ENCODE results near the gene ANKS1A. TPM values are rescaled to one million over a fixed set of nuclear protein-coding genes. Genes with fewer than 3 reads are reported as not detected.
"Not testable (repeated sequence)": the region's sequence is repeated elsewhere in the genome, so short reads cannot be mapped to it uniquely, and the experiment has no call there.

The ANKS1A gene
- total RNA-seq, 2 donors from 2014 or later, result 12.2 to 15.0 TPM

GRCh38 chr6:34897130-34897529 is 8.1 kb downstream of the ANKS1A start:
- DNase-seq (ENCODE audit: low spot score) (no peak), ATAC-seq (no peak)
- Mint-ChIP-seq H3K27ac (no peak overlapping the region), H3K4me3 (no peak overlapping the region), H3K27me3 (no peaks in the 10 kb centered on the region), H3K4me1 (ENCODE audit: low read depth in 2 of 2) (peaks cover 10 to 12% of the 10 kb centered on the region in 2 donors), H3K36me3 (no peaks in the 10 kb centered on the region), H3K9me3 (no peaks in the 10 kb centered on the region)

- Mint-ChIP-seq H3K9me3 (no peaks in the 10 kb centered on the region), H3K4me1 (ENCODE audit: low read depth in 2 of 2) (peaks cover 8 to 10% of the 10 kb centered on the region in 2 donors), H3K27me3 (no peaks in the 10 kb centered on the region), H3K4me3 (no peak overlapping the region), H3K27ac (no peak overlapping the region), H3K36me3 (no peaks in the 10 kb centered on the region)
- no peak for ATAC-seq
- DNase-seq (ENCODE audit: low spot score), result no peak
Measured at GRCh38 chr6:34897716-34898115, 8.7 kb downstream of the ANKS1A start.

DNA sequence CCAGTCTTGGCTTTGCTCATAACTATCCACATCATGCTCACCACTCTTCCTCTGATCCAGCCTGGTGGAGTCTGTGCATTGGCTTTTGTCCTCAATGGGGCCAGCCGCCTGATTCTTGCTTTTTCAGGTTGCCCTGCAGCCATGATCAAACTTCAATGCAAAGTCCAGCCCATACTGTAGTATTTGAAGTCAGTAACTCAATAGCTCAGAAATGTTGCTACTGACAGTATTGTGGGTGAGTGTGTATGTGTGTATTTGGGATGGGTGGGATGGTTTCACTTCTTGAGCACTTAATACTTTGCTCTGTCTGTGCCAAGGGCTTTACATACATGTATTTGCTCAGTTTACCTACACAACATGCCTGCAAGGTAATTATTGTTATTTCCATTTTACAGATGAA is 10.7 kb downstream of the ANKS1A start:
- not testable (repeated sequence) for H3K4me3 Mint-ChIP-seq; ATAC-seq; H3K36me3 Mint-ChIP-seq; H3K27ac Mint-ChIP-seq; H3K27me3 Mint-ChIP-seq; DNase-seq (ENCODE audit: low spot score); H3K9me3 Mint-ChIP-seq
- H3K4me1 Mint-ChIP-seq (ENCODE audit: low read depth in 2 of 2), result peaks cover 11 to 13% of the 10 kb centered on the region in 2 donors

- H3K4me1 Mint-ChIP-seq (ENCODE audit: low read depth in 2 of 2), result peaks cover 18 to 20% of the 10 kb centered on the region in 2 donors
- DNase-seq (ENCODE audit: low spot score) (no peak), ATAC-seq (no peak)
- H3K27me3 Mint-ChIP-seq, result no peaks in the 10 kb centered on the region
- H3K9me3 Mint-ChIP-seq, result no peaks in the 10 kb centered on the region
- no peak overlapping the region for H3K27ac Mint-ChIP-seq
- no peak overlapping the region for H3K4me3 Mint-ChIP-seq
- no peaks in the 10 kb centered on the region for H3K36me3 Mint-ChIP-seq
Measured at GRCh38 chr6:34900321-34901031, 11.4 kb downstream of the ANKS1A start.

GRCh38 chr6:34901930-34902329 is 12.9 kb downstream of the ANKS1A start:
- H3K9me3 Mint-ChIP-seq, result no peaks in the 10 kb centered on the region
- no peak overlapping the region for H3K27ac Mint-ChIP-seq
- ATAC-seq (no peak), DNase-seq (ENCODE audit: low spot score) (no peak)
- H3K36me3 Mint-ChIP-seq, result no peaks in the 10 kb centered on the region
- no peak overlapping the region for H3K4me3 Mint-ChIP-seq
- peaks cover 31 to 32% of the 10 kb centered on the region in 2 donors for H3K4me1 Mint-ChIP-seq (ENCODE audit: low read depth in 2 of 2)
- no peaks in the 10 kb centered on the region for H3K27me3 Mint-ChIP-seq

DNA sequence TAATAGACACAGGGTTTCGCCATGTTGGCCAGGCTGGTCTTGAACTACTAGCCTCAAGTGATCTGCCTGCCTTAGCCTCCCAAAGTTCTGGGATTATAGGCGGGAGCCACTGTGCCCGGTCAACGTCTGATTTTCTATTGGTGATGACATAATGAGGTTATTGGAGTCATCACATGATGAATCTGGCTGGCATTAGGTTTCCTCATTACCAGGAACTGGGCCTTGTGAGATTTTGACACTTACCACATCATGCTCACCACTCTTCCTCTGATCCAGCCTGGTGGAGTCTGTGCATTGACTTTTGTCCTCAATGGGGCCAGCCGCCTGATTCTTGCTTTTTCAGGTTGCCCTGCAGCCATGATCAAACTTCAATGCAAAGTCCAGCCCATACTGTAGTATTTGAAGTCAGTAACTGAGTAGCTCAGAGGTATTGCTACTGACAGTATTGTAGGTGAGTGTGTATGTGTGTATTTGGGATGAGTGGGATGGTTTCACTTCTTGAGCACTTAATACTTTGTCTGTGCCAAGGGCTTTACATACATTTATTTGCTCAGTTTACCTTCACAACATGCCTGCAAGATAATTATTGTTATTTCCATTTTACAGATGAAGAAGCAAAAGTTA is 16.0 kb downstream of the ANKS1A start:
- H3K27me3 Mint-ChIP-seq, result peaks cover 0 to 4% of the 10 kb centered on the region in 2 donors
- peak; percentile 91 to 94 for ATAC-seq

DNA sequence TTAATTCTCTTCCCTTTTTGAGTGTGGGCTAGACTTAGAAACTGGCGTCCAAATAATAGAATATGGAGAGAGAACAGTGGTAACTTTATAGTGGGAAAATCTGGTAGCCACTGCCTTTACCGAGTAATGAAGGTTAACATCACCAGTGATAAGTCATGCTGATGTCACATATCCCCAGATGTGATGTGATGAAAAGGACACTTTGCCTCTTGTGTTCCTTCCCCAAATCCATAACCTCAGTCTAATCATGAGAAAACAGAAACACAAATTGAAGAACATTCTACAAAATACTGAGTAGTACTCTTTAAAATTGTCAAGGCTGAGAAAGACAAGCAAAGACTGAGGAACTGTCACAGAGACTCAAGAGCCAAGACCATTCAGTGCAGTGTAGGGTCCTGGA is 17.8 kb downstream of the ANKS1A start:
- DNase-seq (ENCODE audit: low spot score) (no peak), ATAC-seq (no peak)
- no peaks in the 10 kb centered on the region for H3K36me3 Mint-ChIP-seq
- no peak overlapping the region for H3K4me3 Mint-ChIP-seq
- no peaks in the 10 kb centered on the region for H3K9me3 Mint-ChIP-seq
- peak overlapping the region in 1 of 2 donors; percentile 96 for H3K27ac Mint-ChIP-seq
- H3K27me3 Mint-ChIP-seq, result peaks cover 0 to 4% of the 10 kb centered on the region in 2 donors
- H3K4me1 Mint-ChIP-seq (ENCODE audit: low read depth in 2 of 2), result peaks cover 50 to 51% of the 10 kb centered on the region in 2 donors

More for the DNA sequence above, 16.0 kb downstream of the ANKS1A start:
- H3K36me3 Mint-ChIP-seq, result no peaks in the 10 kb centered on the region
- no peak for DNase-seq (ENCODE audit: low spot score)
- H3K4me3 Mint-ChIP-seq, result peak overlapping the region; percentile 63
- no peaks in the 10 kb centered on the region for H3K9me3 Mint-ChIP-seq
- H3K4me1 Mint-ChIP-seq (ENCODE audit: low read depth in 2 of 2), result peaks cover 42 to 51% of the 10 kb centered on the region in 2 donors
- H3K27ac Mint-ChIP-seq, result peak overlapping the region; percentile 59 to 96

GRCh38 chr6:34908194-34908593 is 19.1 kb downstream of the ANKS1A start:
- no peak for DNase-seq (ENCODE audit: low spot score)
- no peak for ATAC-seq
- no peaks in the 10 kb centered on the region for H3K36me3 Mint-ChIP-seq
- H3K4me3 Mint-ChIP-seq, result no peak overlapping the region
- no peaks in the 10 kb centered on the region for H3K9me3 Mint-ChIP-seq
- peaks cover 0 to 4% of the 10 kb centered on the region in 2 donors for H3K27me3 Mint-ChIP-seq
- peaks cover 62% of the 10 kb centered on the region in 2 donors for H3K4me1 Mint-ChIP-seq (ENCODE audit: low read depth in 2 of 2)
- H3K27ac Mint-ChIP-seq, result peak overlapping the region in 1 of 2 donors; percentile 69

- Mint-ChIP-seq H3K27me3 (peaks cover 0 to 4% of the 10 kb centered on the region in 2 donors), H3K4me1 (ENCODE audit: low read depth in 2 of 2) (peaks cover 62% of the 10 kb centered on the region in 2 donors), H3K27ac (no peak overlapping the region), H3K36me3 (no peaks in the 10 kb centered on the region), H3K4me3 (no peak overlapping the region), H3K9me3 (no peaks in the 10 kb centered on the region)
- DNase-seq (ENCODE audit: low spot score) (no peak), ATAC-seq (no peak)
Measured at GRCh38 chr6:34909320-34909883, 20.3 kb downstream of the ANKS1A start.

DNA sequence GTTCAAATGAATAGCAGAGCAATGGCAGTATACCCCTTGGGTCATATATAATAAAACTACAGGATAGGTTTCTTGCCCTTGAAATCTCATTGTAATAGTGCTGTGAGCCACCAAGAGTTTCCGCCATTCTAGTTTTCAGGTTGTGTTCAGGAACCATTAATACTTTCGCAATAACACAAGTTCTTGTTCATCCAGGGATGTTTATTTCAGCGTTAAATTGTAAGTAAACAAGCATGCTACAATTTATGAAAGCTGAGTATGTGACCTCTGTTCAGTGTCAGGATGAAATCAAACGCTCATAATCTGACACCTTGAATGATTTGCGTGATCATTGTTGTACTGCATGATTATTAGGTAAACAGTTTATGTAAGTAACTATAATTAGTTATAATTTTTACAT is 22.8 kb downstream of the ANKS1A start:
- no peak overlapping the region for H3K27ac Mint-ChIP-seq
- no peaks in the 10 kb centered on the region for H3K36me3 Mint-ChIP-seq
- DNase-seq (ENCODE audit: low spot score) (no peak), ATAC-seq (no peak)
- no peak overlapping the region for H3K4me3 Mint-ChIP-seq
- H3K9me3 Mint-ChIP-seq, result no peaks in the 10 kb centered on the region
- peaks cover 38 to 41% of the 10 kb centered on the region in 2 donors for H3K4me1 Mint-ChIP-seq (ENCODE audit: low read depth in 2 of 2)
- peaks cover 0 to 4% of the 10 kb centered on the region in 2 donors for H3K27me3 Mint-ChIP-seq

DNA sequence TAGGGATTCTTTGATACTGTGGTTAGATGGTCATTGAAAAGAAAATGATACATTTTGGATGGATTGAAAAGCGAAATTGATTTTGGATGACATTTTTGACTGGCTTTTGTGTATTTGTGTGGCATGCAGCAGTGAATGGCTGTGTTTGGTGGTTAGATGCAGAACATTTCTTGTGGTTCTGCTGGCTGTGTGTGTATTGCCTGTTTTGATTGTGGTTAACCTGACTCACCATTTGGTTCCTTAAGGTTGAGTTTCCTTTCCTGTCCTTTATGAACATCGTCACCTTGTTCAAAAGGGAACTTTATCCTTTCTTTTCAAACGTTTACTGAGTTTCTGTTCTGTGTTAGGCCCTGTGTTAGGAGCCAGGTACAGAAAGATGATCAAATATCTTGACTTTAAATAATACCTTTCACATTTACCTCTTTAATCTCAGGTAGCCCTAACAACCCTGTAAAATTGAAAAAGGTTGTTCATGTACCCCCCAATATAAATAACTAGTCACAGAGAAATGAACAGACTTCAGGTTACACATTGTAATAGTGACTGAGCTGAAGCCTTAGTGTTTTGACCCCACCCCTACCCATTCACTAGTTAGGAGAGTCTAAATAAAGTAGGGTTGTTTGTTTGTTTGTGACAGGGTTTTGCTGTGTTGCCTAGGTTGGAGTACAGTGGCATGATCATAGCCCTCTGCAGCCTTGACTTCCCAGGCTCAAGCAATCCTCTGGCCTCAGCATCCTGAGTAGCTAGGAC is 23.8 kb downstream of the ANKS1A start:
- Mint-ChIP-seq H3K4me3 (peak overlapping the region; percentile 46), H3K27me3 (peaks cover 0 to 4% of the 10 kb centered on the region in 2 donors), H3K4me1 (ENCODE audit: low read depth in 2 of 2) (peaks cover 35 to 37% of the 10 kb centered on the region in 2 donors), H3K27ac (peak overlapping the region; percentile 3 to 78), H3K36me3 (no peaks in the 10 kb centered on the region), H3K9me3 (no peaks in the 10 kb centered on the region)
- no peak for DNase-seq (ENCODE audit: low spot score)
- peak; percentile 77 to 93 for ATAC-seq

DNA sequence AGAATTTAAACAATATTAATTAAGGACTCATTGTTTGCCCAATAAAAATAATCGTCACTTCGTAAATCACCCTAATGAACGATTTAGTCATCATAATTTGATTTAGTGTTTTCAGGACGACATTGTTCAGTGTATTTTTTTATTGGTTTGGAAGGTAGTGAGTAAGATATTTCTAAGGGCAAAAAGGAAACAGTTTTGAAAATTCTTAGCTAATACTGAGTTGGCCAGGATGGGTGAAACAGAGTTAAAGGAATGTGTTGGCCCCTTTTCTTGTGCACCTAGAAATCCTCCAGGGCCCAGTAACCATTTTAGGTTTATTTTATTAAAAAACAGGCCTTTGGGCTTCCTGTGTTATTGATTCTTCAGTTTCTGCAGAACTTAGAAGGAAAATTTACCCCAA is 25.3 kb downstream of the ANKS1A start:
- no peak for DNase-seq (ENCODE audit: low spot score)
- Mint-ChIP-seq H3K27ac (no peak overlapping the region), H3K27me3 (peaks cover 0 to 3% of the 10 kb centered on the region in 2 donors), H3K36me3 (no peaks in the 10 kb centered on the region), H3K4me3 (no peak overlapping the region), H3K4me1 (ENCODE audit: low read depth in 2 of 2) (peaks cover 32 to 35% of the 10 kb centered on the region in 2 donors), H3K9me3 (no peaks in the 10 kb centered on the region)
- ATAC-seq, result no peak

DNA sequence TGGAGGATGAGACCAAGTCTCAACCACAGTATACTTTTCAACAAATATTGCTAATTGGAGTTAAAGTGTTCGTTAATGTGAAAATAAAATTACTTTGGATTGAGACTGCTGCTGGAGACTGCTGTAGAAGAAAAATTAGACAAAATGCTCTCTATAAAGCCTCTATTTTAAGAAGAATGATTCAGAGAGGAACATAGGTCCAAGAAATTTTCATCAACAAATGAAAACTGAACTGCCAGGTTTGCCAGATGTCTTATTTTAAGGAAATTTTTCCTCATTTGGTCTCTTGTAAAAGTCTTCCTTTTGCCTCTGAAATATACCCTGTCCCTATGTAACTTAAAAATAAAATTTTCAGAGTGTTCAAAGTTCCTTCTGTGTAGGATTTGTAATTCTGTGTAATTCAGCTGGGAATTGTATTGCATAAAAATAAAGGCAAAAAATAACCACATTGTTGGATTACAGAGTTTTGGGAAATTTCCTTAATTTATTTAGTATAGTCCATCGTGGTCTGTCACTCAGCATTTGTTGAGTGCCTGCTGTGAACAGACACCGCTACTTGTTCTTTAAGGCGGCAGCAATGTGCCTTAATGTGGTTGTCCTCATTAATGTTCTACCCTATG is 27.4 kb downstream of the ANKS1A start:
- ATAC-seq (no peak), DNase-seq (ENCODE audit: low spot score) (no peak)
- Mint-ChIP-seq H3K36me3 (no peaks in the 10 kb centered on the region), H3K4me1 (ENCODE audit: low read depth in 2 of 2) (peaks cover 24 to 25% of the 10 kb centered on the region in 2 donors), H3K9me3 (no peaks in the 10 kb centered on the region), H3K27me3 (no peaks in the 10 kb centered on the region), H3K27ac (no peak overlapping the region), H3K4me3 (no peak overlapping the region)

Data from natural killer cell treated with Interleukin-12 subunit alpha and Interleukin-12 subunit beta and Interleukin-15 and Interleukin-18, amount 100 ng/mL, for 72 hours (primary cell).